T-helper 1 cell treated with Interleukin-12 subunit alpha and Interleukin-12 subunit beta and Interleukin-4 antibody, amounts not matched to agents 30 μg/mL and 1 μg/mL, for 36 hours (primary cell): ENCODE measurements around the gene CRELD2.
A peak's percentile ranks its signal among the peaks of the same experiment; 100 is the strongest.

Source experiments
- H3K27ac Mint-ChIP-seq: one replicate; pipeline ENCODE4 v1.8.0; 2021; ENCODE audit warnings: mild to moderate bottlenecking, mixed read lengths
- H3K27me3 Mint-ChIP-seq: one replicate; pipeline ENCODE4 v1.8.0; 2021; ENCODE audit warnings: low read depth, mixed read lengths
- H3K36me3 Mint-ChIP-seq: one replicate; pipeline ENCODE4 v1.8.0; 2021; ENCODE audit warnings: low read depth, mixed read lengths
- H3K4me1 Mint-ChIP-seq: one replicate; pipeline ENCODE4 v1.8.0; 2021; ENCODE audit warnings: low read depth, mixed read lengths
- H3K4me3 Mint-ChIP-seq: one replicate; pipeline ENCODE4 v1.8.0; 2021; ENCODE audit warnings: mild to moderate bottlenecking, moderate library complexity, mixed read lengths
- H3K9me3 Mint-ChIP-seq: one replicate; pipeline ENCODE4 v1.8.0; 2021; ENCODE audit warnings: mixed read lengths

The CRELD2 gene

GRCh38 chr22:49958366-49958921, 40.0 kb downstream of the CRELD2 start:
- Mint-ChIP-seq H3K27me3 (no peaks in the 10 kb centered on the region), H3K27ac (peak overlapping the region; percentile 57)

GRCh38 chr22:49958931-49959781, 40.7 kb downstream of the CRELD2 start:
- Mint-ChIP-seq H3K27me3 (no peaks in the 10 kb centered on the region), H3K27ac (peak overlapping the region; percentile 88), H3K36me3 (peaks cover 16% of the 10 kb centered on the region), H3K4me1 (peaks cover 17% of the 10 kb centered on the region), H3K9me3 (no peaks in the 10 kb centered on the region), H3K4me3 (peak overlapping the region; percentile 84)

More at GRCh38 chr22:49958366-49958921, 40.0 kb downstream of the CRELD2 start:
- peak overlapping the region; percentile 84 for H3K4me3 Mint-ChIP-seq
- no peaks in the 10 kb centered on the region for H3K9me3 Mint-ChIP-seq
- peaks cover 10% of the 10 kb centered on the region for H3K4me1 Mint-ChIP-seq
- peaks cover 10% of the 10 kb centered on the region for H3K36me3 Mint-ChIP-seq

DNA sequence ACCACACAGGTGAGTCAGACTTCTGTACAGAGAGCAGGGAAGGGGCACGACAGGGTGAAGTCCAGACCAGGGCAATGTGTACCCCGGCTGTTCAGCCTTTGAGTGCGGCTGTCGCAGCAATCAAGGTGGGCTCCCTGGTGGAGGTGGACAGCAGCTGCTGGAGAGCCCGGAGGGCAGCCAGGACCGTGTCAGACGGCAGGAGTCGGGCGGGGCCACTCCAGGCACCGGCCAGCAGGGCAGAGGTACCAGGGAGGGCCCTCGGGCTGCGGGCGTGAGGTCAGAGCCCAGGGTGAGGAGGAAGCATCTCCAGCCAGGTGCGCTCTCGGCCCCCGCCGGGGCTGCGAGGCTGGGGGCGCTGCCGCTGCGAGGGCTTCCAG, 41.3 kb downstream of the CRELD2 start:
- H3K36me3 Mint-ChIP-seq: peaks cover 20% of the 10 kb centered on the region

GRCh38 chr22:49960159-49961004, 41.9 kb downstream of the CRELD2 start, which contains the start of gene PIM3:
PIM3 (plus strand) TSS chr22:49960772; CDS start chr22:49960948, 176 bp downstream.
- no peaks in the 10 kb centered on the region for H3K9me3 Mint-ChIP-seq
- peak within 1 kb of the TSS; percentile 88 for H3K4me3 Mint-ChIP-seq
- peak within 1 kb of the TSS; percentile 90 for H3K27ac Mint-ChIP-seq
- H3K36me3 Mint-ChIP-seq: peaks cover 22% of the 10 kb centered on the region
- peaks cover 18% of the 10 kb centered on the region for H3K4me1 Mint-ChIP-seq
- H3K27me3 Mint-ChIP-seq: no peaks in the 10 kb centered on the region

More for the DNA sequence above, 41.3 kb downstream of the CRELD2 start:
- Mint-ChIP-seq H3K27me3 (no peaks in the 10 kb centered on the region), H3K4me1 (peaks cover 17% of the 10 kb centered on the region), H3K27ac (peak overlapping the region; percentile 88), H3K4me3 (peak overlapping the region; percentile 84), H3K9me3 (no peaks in the 10 kb centered on the region)

- no peaks in the 10 kb centered on the region for H3K9me3 Mint-ChIP-seq
- peaks cover 22% of the 10 kb centered on the region for H3K36me3 Mint-ChIP-seq
- no peaks in the 10 kb centered on the region for H3K27me3 Mint-ChIP-seq
- H3K4me1 Mint-ChIP-seq: peaks cover 19% of the 10 kb centered on the region
- H3K27ac Mint-ChIP-seq: peak overlapping the region; percentile 90
- peak overlapping the region; percentile 88 for H3K4me3 Mint-ChIP-seq
These were observed 42.7 kb downstream of the CRELD2 start for GRCh38 chr22:49961005-49961600.

GRCh38 chr22:49961601-49962011, 43.2 kb downstream of the CRELD2 start:
- Mint-ChIP-seq H3K9me3 (no peaks in the 10 kb centered on the region), H3K36me3 (peaks cover 22% of the 10 kb centered on the region), H3K27me3 (no peaks in the 10 kb centered on the region), H3K27ac (peak overlapping the region; percentile 90), H3K4me3 (peak overlapping the region; percentile 88), H3K4me1 (peaks cover 22% of the 10 kb centered on the region)

- H3K27ac Mint-ChIP-seq: peak overlapping the region; percentile 90
- H3K9me3 Mint-ChIP-seq: no peaks in the 10 kb centered on the region
- peaks cover 21% of the 10 kb centered on the region for H3K4me1 Mint-ChIP-seq
- H3K4me3 Mint-ChIP-seq: peak overlapping the region; percentile 88
- no peaks in the 10 kb centered on the region for H3K27me3 Mint-ChIP-seq
- H3K36me3 Mint-ChIP-seq: peaks cover 22% of the 10 kb centered on the region
These were observed 43.7 kb downstream of the CRELD2 start for GRCh38 chr22:49962012-49962750.

DNA sequence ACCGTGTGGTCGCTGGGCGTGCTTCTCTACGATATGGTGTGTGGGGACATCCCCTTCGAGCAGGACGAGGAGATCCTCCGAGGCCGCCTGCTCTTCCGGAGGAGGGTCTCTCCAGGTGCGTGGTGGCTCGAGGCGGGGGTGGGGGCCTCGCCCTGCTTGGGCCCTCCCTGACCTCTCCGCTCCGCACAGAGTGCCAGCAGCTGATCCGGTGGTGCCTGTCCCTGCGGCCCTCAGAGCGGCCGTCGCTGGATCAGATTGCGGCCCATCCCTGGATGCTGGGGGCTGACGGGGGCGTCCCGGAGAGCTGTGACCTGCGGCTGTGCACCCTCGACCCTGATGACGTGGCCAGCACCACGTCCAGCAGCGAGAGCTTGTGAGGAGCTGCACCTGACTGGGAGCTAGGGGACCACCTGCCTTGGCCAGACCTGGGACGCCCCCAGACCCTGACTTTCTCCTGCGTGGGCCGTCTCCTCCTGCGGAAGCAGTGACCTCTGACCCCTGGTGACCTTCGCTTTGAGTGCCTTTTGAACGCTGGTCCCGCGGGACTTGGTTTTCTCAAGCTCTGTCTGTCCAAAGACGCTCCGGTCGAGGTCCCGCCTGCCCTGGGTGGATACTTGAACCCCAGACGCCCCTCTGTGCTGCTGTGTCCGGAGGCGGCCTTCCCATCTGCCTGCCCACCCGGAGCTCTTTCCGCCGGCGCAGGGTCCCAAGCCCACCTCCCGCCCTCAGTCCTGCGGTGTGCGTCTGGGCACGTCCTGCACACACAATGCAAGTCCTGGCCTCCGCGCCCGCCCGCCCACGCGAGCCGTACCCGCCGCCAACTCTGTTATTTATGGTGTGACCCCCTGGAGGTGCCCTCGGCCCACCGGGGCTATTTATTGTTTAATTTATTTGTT, 44.6 kb downstream of the CRELD2 start:
- Mint-ChIP-seq H3K9me3 (no peaks in the 10 kb centered on the region), H3K36me3 (peaks cover 22% of the 10 kb centered on the region), H3K27me3 (no peaks in the 10 kb centered on the region), H3K4me3 (peak overlapping the region; percentile 76), H3K27ac (peak overlapping the region; percentile 82), H3K4me1 (peaks cover 21% of the 10 kb centered on the region)

- H3K27me3 Mint-ChIP-seq: no peaks in the 10 kb centered on the region
- H3K4me1 Mint-ChIP-seq: peaks cover 21% of the 10 kb centered on the region
- H3K27ac Mint-ChIP-seq: peak overlapping the region; percentile 82
- peaks cover 22% of the 10 kb centered on the region for H3K36me3 Mint-ChIP-seq
- no peaks in the 10 kb centered on the region for H3K9me3 Mint-ChIP-seq
- H3K4me3 Mint-ChIP-seq: peak overlapping the region; percentile 76
These were observed 45.2 kb downstream of the CRELD2 start for GRCh38 chr22:49963647-49964026.

- Mint-ChIP-seq H3K4me3 (peak overlapping the region; percentile 76), H3K4me1 (peaks cover 17% of the 10 kb centered on the region), H3K36me3 (peaks cover 22% of the 10 kb centered on the region)
These were observed 46.0 kb downstream of the CRELD2 start for GRCh38 chr22:49964136-49965090.

GRCh38 chr22:49965091-49966040, 46.9 kb downstream of the CRELD2 start:
- H3K4me1 Mint-ChIP-seq: peaks cover 15% of the 10 kb centered on the region
- H3K36me3 Mint-ChIP-seq: peaks cover 22% of the 10 kb centered on the region
- H3K27me3 Mint-ChIP-seq: no peaks in the 10 kb centered on the region
- no peaks in the 10 kb centered on the region for H3K9me3 Mint-ChIP-seq
- no peak overlapping the region for H3K4me3 Mint-ChIP-seq
- H3K27ac Mint-ChIP-seq: no peak overlapping the region

More at GRCh38 chr22:49964136-49965090, 46.0 kb downstream of the CRELD2 start:
- Mint-ChIP-seq H3K27ac (peak overlapping the region; percentile 82), H3K27me3 (no peaks in the 10 kb centered on the region), H3K9me3 (no peaks in the 10 kb centered on the region)
